ENCODE data around the gene SPATC1L.

Gene SPATC1L

DNA sequence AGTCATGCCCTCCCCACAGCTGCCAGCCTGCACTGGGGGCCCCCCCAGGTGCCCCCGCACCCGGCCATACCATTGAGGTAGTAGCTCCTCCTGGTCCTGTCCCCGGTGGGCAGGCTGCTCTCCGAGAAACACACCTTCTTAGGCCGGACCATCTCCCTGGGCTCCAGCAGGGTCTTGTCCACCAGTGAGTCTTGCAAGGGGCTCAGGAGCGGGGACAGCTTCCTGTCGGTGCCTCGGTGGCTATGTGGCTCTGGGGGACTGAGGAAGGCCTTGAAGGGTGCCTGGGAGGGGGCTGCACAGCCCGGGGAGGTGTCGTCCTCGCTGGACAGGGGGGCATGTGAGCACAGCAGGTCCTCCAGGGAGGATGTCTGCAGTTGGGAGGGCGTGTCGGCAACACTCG, 16.0 kb downstream of the SPATC1L start:
- DNase-seq (ENCODE audit: low read depth in 1 of 2, low spot score in 1 of 2), result no peak
- H3K4me3 ChIP-seq (replicated peaks; ENCODE audit: insufficient read depth, low read length), result no peak overlapping the region
- TF ChIP-seq SPI1 (IDR thresholded peaks at IDR 0.05; ENCODE audit: borderline replicate concordance, low read depth) (no peak), GABPA (IDR thresholded peaks at IDR 0.05; ENCODE audit: low read depth) (no peak), POLR2AphosphoS5 (IDR thresholded peaks at IDR 0.05; ENCODE audit: low read depth) (no peak)
- TF ChIP-seq, protein P1, sequence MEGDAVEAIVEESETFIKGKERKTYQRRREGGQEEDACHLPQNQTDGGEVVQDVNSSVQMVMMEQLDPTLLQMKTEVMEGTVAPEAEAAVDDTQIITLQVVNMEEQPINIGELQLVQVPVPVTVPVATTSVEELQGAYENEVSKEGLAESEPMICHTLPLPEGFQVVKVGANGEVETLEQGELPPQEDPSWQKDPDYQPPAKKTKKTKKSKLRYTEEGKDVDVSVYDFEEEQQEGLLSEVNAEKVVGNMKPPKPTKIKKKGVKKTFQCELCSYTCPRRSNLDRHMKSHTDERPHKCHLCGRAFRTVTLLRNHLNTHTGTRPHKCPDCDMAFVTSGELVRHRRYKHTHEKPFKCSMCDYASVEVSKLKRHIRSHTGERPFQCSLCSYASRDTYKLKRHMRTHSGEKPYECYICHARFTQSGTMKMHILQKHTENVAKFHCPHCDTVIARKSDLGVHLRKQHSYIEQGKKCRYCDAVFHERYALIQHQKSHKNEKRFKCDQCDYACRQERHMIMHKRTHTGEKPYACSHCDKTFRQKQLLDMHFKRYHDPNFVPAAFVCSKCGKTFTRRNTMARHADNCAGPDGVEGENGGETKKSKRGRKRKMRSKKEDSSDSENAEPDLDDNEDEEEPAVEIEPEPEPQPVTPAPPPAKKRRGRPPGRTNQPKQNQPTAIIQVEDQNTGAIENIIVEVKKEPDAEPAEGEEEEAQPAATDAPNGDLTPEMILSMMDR (IDR thresholded peaks at IDR 0.05; ENCODE audit: insufficient read depth, low read length), result no peak
- TF ChIP-seq, protein P2, sequence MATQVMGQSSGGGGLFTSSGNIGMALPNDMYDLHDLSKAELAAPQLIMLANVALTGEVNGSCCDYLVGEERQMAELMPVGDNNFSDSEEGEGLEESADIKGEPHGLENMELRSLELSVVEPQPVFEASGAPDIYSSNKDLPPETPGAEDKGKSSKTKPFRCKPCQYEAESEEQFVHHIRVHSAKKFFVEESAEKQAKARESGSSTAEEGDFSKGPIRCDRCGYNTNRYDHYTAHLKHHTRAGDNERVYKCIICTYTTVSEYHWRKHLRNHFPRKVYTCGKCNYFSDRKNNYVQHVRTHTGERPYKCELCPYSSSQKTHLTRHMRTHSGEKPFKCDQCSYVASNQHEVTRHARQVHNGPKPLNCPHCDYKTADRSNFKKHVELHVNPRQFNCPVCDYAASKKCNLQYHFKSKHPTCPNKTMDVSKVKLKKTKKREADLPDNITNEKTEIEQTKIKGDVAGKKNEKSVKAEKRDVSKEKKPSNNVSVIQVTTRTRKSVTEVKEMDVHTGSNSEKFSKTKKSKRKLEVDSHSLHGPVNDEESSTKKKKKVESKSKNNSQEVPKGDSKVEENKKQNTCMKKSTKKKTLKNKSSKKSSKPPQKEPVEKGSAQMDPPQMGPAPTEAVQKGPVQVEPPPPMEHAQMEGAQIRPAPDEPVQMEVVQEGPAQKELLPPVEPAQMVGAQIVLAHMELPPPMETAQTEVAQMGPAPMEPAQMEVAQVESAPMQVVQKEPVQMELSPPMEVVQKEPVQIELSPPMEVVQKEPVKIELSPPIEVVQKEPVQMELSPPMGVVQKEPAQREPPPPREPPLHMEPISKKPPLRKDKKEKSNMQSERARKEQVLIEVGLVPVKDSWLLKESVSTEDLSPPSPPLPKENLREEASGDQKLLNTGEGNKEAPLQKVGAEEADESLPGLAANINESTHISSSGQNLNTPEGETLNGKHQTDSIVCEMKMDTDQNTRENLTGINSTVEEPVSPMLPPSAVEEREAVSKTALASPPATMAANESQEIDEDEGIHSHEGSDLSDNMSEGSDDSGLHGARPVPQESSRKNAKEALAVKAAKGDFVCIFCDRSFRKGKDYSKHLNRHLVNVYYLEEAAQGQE (IDR thresholded peaks at IDR 0.05; ENCODE audit: insufficient replicate concordance, low read depth), result no peak
- H3K27me3 ChIP-seq (ENCODE audit: insufficient read depth, poor library complexity, severe bottlenecking), result no peaks in the 10 kb centered on the region
- no peak overlapping the region for H3K27ac ChIP-seq (replicated peaks)

DNA sequence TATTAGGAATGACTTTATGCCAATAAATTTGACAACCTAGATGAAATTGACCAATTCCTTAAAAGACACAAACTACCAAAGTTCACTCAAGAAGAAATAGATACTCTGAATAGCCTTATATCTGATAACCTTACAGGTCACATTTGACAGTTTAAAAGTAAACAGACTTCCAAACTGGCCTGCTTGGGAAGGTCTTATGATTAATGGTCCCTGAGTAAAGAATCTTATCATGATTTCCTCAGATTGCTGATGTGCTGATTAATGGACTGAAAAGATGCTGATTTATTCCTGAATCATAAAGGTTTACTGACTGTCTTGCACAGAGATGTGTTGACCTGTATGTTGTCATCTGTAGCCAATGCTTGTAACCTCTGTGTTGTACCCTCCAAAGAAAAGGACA, 19.2 kb downstream of the SPATC1L start:
- Histone ChIP-seq H3K27me3 (ENCODE audit: insufficient read depth, poor library complexity, severe bottlenecking) (no peaks in the 10 kb centered on the region), H3K4me3 (replicated peaks; ENCODE audit: insufficient read depth, low read length) (no peak overlapping the region), H3K27ac (replicated peaks) (no peak overlapping the region)
- TF ChIP-seq POLR2AphosphoS5 (IDR thresholded peaks at IDR 0.05; ENCODE audit: low read depth) (no peak), SPI1 (IDR thresholded peaks at IDR 0.05; ENCODE audit: borderline replicate concordance, low read depth) (no peak), GABPA (IDR thresholded peaks at IDR 0.05; ENCODE audit: low read depth) (no peak)
- TF ChIP-seq, protein P2 (IDR thresholded peaks at IDR 0.05; ENCODE audit: insufficient replicate concordance, low read depth), result no peak
- TF ChIP-seq, protein P1 (IDR thresholded peaks at IDR 0.05; ENCODE audit: insufficient read depth, low read length), result no peak
- DNase-seq (ENCODE audit: low read depth in 1 of 2, low spot score in 1 of 2), result no peak

DNA sequence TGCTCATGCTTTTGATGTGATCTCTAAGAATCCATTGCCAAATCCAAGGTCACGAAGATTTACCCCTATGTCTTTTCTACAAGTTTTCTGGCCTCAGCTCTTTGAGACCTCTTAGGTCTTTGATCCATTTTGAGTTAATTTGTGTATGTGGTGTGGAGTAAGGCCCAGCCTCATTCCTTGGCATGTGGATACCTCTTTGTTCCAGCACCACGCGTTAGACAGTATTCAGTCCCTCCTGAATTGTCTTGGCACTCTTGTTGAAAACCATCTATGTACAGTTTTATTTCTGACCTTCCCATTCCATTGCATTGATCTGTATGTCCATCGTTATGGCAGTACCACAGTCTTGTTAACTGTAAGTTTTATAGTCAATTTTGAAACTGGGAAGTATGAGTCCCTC, 20.9 kb downstream of the SPATC1L start:
- no peak overlapping the region for H3K4me3 ChIP-seq (replicated peaks; ENCODE audit: insufficient read depth, low read length)
- no peaks in the 10 kb centered on the region for H3K27me3 ChIP-seq (ENCODE audit: insufficient read depth, poor library complexity, severe bottlenecking)
- no peak overlapping the region for H3K27ac ChIP-seq (replicated peaks)
- TF ChIP-seq POLR2AphosphoS5 (IDR thresholded peaks at IDR 0.05; ENCODE audit: low read depth), result no peak
- no peak for TF ChIP-seq SPI1 (IDR thresholded peaks at IDR 0.05; ENCODE audit: borderline replicate concordance, low read depth)
- TF ChIP-seq, protein P1 (IDR thresholded peaks at IDR 0.05; ENCODE audit: insufficient read depth, low read length), result no peak
- TF ChIP-seq, protein P2 (IDR thresholded peaks at IDR 0.05; ENCODE audit: insufficient replicate concordance, low read depth), result no peak
- no peak for TF ChIP-seq GABPA (IDR thresholded peaks at IDR 0.05; ENCODE audit: low read depth)
- no peak for DNase-seq (ENCODE audit: low read depth in 1 of 2, low spot score in 1 of 2)
